ENCODE measurements around the gene GP1BB.

DNA sequence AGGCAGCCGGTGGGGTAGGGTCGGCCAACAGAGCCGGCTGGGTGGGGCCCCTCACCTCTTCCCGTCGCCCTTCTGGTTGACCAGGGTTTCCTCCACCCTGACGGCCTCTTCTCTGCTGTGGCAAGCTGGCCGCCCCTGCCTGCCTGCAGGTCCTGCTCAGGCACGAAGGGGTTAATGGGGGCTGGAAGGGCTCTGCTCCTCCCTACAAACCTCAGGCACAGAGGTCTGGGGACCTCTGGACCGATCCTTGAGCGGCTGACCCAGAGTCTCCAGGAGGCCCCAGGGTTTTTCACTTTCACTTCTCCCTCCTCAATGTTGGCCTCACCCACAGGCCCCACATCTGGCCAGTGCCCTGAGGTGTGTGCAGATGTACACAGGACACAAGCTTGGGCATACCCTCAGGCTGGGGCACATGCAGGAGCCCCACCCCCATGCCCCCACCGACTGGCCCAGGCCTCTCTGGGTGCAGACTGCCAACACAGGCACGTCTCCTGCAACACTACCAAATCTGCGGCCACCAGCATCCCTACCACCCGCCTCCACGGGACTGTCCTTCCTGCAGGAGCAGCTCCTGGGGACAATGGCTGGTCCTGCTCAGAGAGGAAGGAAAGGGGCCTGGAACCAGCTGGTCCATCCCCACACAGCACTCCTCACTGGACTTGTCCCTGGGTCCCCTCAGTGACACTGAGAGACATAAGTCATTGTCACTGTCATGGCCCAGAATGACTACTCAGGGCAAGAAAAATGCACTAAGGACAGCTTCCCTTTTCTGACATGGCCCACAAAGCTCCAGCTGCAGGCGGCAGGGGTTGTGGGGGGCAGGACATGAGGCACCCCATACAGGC lies 34.0 kb downstream of the GP1BB start:
- TF ChIP-seq CTCF (conservative IDR thresholded peaks at IDR 0.05; ENCODE audit: low read length) = no peak
- no peak for TF ChIP-seq EZH2phosphoT487 (IDR thresholded peaks at IDR 0.05; ENCODE audit: borderline replicate concordance)
